GM19193 (cell line): ENCODE measurements around the gene IFNB1.
A peak's percentile ranks its signal among the peaks of the same experiment; 100 is the strongest.

ENCODE experiments used
- POLR2A ChIP-seq: IDR thresholded peaks from 4 replicates; pipeline ENCODE4 v1.6.1; 2011; ENCODE audit not compliant: insufficient read depth, insufficient read length; ENCODE audit errors: extremely low read depth

The IFNB1 gene

DNA sequence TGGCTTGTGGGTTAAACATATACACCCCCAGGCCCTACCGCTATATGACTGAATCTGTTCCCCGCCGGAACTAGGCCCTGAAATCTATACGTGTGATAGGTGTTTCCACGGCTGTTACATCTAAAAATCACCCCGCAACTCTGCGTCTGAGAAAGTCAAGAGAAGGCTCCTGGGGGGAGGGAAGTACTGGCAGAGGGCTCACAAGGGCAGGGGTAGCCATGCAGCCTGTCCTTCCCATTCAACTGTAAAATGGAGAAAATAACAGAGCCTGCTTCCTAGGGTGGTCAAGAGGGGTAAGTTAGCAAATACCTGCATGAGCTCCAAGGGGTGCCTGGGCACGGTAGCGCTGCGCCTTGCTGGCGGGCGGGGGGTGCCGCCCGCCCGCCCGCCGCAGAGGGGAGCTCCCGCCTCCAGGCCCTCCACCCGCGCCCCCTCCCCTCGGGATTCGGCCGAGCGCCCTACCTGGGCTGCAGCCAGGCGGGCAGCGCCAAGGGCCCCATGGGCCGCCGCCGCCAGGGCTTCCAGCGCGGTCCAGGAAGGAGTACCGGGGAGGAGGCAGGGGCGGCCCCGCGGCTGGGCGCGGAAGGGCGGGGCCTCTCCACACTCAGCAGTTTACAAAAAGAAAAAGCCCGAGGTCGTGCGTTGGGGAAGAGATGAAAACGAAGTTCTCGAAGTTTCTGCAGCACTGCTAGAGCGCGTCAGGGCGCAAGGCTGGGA, 46.5 kb downstream of the IFNB1 start, which contains the start of gene HACD4:
Gene HACD4, minus strand, starts transcription at position 550 of the 717 bp plus-strand sequence. Its CDS starts 50 bp downstream, at position 500.
- TF ChIP-seq POLR2A = peak; percentile 60

DNA sequence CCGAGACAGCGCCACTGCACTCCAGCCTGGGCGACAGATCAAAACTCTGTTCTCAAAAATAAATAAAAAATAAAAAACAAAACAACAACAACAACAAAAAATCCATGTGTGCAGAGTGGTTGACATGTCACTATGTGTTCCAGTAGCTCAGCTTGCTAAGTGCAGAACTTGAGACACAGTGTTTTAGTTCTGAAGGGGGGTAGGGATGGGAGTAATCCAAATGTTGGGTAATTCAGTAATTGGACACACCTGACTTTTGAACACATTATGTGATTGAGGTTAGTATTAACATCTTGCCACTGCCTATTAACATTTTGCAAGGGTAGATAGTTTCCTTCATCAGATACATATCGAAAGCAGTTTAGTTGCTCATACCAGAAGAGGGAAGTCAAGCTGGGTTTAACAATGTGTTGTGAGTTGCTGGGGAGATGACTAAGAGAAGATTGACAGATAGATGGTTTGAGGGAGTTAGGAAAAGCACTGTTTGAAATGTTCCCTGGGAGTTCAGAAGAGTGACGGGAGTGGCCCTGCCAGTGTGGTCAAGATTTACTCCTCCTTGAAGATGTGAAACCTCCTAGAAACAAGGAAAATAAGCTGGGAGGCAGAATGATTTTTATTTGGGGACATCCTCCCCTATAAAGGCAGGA, 47.2 kb downstream of the IFNB1 start:
- no peak for TF ChIP-seq POLR2A

DNA sequence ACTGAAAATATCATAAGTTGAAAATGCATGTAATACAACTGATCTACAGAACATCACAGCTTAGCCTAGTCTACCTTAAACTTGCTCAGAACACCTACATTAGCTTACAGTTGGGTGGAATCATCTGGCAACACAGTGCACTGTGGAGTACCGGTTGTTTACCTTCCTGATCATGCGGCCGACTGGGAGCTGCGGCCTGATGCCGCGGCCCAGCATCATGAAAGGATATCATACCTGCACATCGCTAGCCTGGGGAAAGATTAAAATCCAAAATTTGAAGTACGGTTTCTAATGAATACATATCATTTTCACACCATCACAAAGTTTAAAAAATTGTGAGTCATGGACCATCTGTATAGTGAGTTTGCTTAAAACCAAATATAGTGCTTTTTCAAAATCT, 48.1 kb downstream of the IFNB1 start:
- TF ChIP-seq POLR2A = no peak

DNA sequence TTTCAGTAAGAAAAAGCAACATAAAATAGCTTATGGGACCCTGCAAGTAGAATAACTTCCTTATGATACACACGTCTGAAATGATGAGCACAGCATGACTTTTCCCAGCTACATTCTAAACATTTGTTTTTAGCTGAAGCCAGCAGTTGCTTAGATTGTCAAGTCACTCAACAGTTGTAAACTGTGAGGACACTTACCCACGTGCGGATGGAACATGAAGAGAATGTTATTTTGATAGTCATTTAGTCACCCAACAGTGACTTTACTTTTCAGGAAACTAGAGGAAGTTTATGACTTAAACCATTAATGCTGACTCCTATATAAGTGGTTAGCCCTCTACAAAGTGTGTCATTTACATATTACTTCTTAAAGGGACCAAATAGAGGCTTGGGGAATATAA, 49.3 kb downstream of the IFNB1 start:
- no peak for TF ChIP-seq POLR2A

DNA sequence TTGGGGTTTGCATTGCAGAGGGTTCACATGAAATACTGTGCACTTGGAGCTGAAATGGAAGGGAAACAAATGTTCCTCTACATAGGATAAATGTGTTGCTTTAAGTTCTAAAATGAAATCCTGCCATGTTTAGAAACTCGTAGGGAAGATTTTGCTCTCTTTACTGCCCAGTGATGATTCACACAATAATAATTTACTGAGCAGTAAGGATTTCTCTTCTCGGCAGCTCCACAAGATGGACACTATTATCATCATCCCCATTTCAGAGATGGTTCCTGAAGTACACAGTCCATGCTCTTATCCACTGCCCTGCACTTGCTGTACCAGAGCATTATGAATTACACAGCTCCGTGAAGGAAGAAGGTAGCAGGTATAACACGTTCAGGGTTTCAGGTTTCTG, 50.4 kb downstream of the IFNB1 start:
- TF ChIP-seq POLR2A = no peak
